ENCODE results near the gene AZGP1. TPM values are rescaled to one million over a fixed set of nuclear protein-coding genes. Genes with fewer than 3 reads are reported as not detected.

Gene AZGP1
- total and polyA plus RNA-seq, 2 of the 13 experiments (the other 11 are each of a cell fraction or from before 2014, with no cell fraction given): 93.8 to 229 TPM

DNA sequence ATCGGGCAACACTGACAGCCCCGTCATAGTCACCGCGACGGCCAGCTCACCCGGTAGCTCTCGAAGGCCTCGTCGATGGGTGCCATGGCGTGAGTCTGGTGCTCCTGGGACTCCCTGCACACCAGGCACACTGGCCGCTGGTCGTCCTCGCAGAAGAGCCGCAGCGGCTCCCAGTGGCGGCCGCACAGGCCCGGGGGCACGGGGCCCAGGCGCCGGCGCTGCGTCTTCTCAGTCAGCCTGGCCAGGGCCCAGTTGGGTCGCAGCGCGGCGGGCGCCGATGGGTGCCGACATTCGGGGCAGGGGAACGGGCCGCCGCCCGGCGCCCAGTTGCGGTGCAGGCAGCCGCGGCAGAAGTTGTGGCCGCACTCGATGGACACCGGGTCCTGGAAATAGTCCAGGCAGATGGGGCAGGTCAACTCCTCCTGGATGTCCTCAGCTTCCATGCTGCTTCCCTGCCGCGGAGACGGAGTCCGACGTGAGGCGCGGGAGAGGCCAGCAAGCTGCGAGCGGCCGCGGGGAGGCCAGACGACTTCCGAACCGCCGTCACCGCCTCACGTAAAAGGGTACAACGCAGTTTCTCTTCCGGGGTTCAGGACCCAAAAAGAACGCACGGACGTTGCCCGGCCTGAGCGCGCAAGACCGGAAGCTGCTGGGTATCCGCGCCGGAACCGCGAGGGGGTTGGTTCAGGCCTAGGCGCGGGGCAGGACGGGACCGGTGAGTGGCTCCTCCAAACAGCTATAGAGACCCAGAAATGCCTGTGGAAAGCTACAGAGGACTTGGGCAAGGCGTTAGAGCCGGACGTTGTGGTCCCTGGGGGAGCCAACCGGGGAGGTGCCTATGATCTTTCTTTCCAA lies 56.6 kb downstream of the AZGP1 start, which contains the start of gene TRIM4 (continued):
- TF ChIP-seq ARID4A (CRISPR knock-in tag; IDR thresholded peaks at IDR 0.05; ENCODE audit: borderline replicate concordance) (peak; percentile 96), RARG (CRISPR knock-in tag; IDR thresholded peaks at IDR 0.05; ENCODE audit: low read depth) (no peak), HOXA9 (CRISPR knock-in tag; IDR thresholded peaks at IDR 0.05; ENCODE audit: borderline replicate concordance) (peak; percentile 68; the same call in 1 of the 2 replicates), ZNF251 (CRISPR knock-in tag; IDR thresholded peaks at IDR 0.05) (no peak), KLF12 (CRISPR knock-in tag; IDR thresholded peaks at IDR 0.05; ENCODE audit: borderline replicate concordance) (no peak), ZSCAN29 (CRISPR knock-in tag; conservative IDR thresholded peaks at IDR 0.05) (peak; percentile 37; the same call in 1 of the 2 replicates), GTF2F1 (IDR thresholded peaks at IDR 0.05; ENCODE audit: low read length) (no peak)
- TF ChIP-seq, protein P1, sequence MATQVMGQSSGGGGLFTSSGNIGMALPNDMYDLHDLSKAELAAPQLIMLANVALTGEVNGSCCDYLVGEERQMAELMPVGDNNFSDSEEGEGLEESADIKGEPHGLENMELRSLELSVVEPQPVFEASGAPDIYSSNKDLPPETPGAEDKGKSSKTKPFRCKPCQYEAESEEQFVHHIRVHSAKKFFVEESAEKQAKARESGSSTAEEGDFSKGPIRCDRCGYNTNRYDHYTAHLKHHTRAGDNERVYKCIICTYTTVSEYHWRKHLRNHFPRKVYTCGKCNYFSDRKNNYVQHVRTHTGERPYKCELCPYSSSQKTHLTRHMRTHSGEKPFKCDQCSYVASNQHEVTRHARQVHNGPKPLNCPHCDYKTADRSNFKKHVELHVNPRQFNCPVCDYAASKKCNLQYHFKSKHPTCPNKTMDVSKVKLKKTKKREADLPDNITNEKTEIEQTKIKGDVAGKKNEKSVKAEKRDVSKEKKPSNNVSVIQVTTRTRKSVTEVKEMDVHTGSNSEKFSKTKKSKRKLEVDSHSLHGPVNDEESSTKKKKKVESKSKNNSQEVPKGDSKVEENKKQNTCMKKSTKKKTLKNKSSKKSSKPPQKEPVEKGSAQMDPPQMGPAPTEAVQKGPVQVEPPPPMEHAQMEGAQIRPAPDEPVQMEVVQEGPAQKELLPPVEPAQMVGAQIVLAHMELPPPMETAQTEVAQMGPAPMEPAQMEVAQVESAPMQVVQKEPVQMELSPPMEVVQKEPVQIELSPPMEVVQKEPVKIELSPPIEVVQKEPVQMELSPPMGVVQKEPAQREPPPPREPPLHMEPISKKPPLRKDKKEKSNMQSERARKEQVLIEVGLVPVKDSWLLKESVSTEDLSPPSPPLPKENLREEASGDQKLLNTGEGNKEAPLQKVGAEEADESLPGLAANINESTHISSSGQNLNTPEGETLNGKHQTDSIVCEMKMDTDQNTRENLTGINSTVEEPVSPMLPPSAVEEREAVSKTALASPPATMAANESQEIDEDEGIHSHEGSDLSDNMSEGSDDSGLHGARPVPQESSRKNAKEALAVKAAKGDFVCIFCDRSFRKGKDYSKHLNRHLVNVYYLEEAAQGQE (IDR thresholded peaks at IDR 0.05; ENCODE audit: borderline replicate concordance in 1 of 2, low read depth in 1 of 2, low read length in 2 of 2): peak in 1 of 2 experiments; percentile 30; a peak in 1 of 4 replicates
- TF ChIP-seq, protein P2, sequence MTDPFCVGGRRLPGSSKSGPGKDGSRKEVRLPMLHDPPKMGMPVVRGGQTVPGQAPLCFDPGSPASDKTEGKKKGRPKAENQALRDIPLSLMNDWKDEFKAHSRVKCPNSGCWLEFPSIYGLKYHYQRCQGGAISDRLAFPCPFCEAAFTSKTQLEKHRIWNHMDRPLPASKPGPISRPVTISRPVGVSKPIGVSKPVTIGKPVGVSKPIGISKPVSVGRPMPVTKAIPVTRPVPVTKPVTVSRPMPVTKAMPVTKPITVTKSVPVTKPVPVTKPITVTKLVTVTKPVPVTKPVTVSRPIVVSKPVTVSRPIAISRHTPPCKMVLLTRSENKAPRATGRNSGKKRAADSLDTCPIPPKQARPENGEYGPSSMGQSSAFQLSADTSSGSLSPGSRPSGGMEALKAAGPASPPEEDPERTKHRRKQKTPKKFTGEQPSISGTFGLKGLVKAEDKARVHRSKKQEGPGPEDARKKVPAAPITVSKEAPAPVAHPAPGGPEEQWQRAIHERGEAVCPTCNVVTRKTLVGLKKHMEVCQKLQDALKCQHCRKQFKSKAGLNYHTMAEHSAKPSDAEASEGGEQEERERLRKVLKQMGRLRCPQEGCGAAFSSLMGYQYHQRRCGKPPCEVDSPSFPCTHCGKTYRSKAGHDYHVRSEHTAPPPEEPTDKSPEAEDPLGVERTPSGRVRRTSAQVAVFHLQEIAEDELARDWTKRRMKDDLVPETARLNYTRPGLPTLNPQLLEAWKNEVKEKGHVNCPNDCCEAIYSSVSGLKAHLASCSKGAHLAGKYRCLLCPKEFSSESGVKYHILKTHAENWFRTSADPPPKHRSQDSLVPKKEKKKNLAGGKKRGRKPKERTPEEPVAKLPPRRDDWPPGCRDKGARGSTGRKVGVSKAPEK (CRISPR knock-in tag; IDR thresholded peaks at IDR 0.05; ENCODE audit: borderline replicate concordance): no peak
- TF ChIP-seq, protein P3, sequence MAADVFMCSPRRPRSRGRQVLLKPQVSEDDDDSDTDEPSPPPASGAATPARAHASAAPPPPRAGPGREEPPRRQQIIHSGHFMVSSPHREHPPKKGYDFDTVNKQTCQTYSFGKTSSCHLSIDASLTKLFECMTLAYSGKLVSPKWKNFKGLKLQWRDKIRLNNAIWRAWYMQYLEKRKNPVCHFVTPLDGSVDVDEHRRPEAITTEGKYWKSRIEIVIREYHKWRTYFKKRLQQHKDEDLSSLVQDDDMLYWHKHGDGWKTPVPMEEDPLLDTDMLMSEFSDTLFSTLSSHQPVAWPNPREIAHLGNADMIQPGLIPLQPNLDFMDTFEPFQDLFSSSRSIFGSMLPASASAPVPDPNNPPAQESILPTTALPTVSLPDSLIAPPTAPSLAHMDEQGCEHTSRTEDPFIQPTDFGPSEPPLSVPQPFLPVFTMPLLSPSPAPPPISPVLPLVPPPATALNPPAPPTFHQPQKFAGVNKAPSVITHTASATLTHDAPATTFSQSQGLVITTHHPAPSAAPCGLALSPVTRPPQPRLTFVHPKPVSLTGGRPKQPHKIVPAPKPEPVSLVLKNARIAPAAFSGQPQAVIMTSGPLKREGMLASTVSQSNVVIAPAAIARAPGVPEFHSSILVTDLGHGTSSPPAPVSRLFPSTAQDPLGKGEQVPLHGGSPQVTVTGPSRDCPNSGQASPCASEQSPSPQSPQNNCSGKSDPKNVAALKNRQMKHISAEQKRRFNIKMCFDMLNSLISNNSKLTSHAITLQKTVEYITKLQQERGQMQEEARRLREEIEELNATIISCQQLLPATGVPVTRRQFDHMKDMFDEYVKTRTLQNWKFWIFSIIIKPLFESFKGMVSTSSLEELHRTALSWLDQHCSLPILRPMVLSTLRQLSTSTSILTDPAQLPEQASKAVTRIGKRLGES (CRISPR knock-in tag; IDR thresholded peaks at IDR 0.05; ENCODE audit: borderline replicate concordance): no peak
- TF ChIP-seq, protein P4, sequence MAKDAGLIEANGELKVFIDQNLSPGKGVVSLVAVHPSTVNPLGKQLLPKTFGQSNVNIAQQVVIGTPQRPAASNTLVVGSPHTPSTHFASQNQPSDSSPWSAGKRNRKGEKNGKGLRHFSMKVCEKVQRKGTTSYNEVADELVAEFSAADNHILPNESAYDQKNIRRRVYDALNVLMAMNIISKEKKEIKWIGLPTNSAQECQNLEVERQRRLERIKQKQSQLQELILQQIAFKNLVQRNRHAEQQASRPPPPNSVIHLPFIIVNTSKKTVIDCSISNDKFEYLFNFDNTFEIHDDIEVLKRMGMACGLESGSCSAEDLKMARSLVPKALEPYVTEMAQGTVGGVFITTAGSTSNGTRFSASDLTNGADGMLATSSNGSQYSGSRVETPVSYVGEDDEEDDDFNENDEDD (CRISPR knock-in tag; IDR thresholded peaks at IDR 0.05; ENCODE audit: borderline replicate concordance): peak; percentile 58; the same call in 1 of the 2 replicates

Measured in HepG2 (cell line).